Cerebellar nuclear complex (tissue), 1 donor: ENCODE measurements around the gene TGFBI.

Source experiments
- DNase-seq, 2 experiments: peaks; one replicate each; lab custom pipeline; 2025; lab: John Stamatoyannopoulos, UW

TGFBI gene

GRCh38 chr5:136064510-136064909, 35.7 kb downstream of the TGFBI start:
- DNase-seq: no peak

DNA sequence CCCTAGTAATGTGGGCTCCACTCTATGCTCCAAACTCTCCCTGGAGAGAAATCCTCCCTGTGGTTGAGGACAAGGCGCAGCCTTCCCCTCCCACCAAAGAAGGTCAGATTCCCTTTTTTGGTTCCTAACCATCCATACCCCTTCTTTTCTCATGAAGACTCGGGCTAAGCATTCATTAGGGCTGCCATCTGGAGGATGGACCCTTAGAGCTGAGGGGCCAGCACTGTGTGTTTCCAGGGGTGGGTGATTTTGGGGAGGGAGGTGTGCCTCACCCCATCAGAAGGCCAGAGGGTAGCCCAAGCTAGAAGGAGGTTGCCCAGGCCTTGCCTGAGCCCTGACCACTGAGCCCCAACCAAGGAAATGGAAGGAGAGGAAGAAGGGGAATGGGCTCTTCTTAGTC, 36.8 kb downstream of the TGFBI start:
- DNase-seq: no peak

GRCh38 chr5:136066661-136067271, 38.0 kb downstream of the TGFBI start:
- DNase-seq: no peak

- no peak for DNase-seq
Measured at GRCh38 chr5:136067422-136067821, 38.6 kb downstream of the TGFBI start.

GRCh38 chr5:136070486-136071285, 41.9 kb downstream of the TGFBI start:
- DNase-seq: peak; percentile 9 to 15

- no peak for DNase-seq
Measured at GRCh38 chr5:136073714-136074529, 45.1 kb downstream of the TGFBI start.

DNA sequence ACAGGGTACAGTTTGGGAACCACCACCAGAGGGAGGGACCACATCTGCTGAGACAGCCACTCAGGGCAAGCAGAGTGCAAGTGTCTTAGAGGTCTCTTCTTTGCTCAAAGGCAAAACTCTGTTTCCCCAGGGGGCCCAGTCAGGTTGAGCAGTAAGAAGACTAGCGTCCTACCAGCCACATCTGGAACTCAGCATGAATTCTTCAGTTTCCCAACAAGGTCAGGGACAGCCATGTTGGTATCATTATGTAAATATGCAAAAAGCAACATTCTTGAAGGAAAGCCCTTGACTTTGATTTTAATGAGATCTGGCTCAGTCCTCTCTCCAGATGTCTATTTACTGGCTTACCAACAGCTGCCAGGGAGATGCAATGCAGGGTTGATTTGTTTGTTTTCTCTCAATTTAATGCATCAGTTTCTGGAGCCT, 46.7 kb downstream of the TGFBI start:
- DNase-seq: no peak

GRCh38 chr5:136076067-136076466, 47.3 kb downstream of the TGFBI start:
- DNase-seq: no peak

DNA sequence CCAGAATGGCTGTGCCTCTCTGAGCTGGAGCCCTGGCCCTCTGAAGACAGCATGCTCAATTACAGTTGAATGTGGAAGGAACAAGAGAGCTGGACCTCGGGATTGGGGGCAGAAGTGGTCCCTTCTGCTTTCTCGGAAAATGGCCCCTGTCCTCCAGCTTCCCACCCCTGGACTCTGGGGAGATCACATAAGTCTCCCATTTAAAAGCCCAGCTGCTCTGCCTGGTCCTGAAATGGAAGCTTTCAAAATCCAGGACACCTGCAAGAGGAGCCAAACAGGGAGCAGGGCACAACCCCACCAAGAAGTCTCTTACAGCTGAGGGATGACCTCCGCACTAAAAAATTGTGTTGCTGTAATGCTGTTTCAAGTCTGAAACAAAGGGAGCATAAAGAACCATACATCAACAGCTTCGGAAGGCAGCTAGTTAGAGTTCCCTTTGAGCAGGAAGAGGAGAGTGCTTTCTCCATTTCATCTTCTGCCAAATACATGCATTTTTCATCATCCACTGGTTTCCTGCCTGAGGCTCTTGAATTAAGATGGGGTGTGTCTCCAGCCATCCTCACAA, 48.2 kb downstream of the TGFBI start:
- DNase-seq: no peak

DNA sequence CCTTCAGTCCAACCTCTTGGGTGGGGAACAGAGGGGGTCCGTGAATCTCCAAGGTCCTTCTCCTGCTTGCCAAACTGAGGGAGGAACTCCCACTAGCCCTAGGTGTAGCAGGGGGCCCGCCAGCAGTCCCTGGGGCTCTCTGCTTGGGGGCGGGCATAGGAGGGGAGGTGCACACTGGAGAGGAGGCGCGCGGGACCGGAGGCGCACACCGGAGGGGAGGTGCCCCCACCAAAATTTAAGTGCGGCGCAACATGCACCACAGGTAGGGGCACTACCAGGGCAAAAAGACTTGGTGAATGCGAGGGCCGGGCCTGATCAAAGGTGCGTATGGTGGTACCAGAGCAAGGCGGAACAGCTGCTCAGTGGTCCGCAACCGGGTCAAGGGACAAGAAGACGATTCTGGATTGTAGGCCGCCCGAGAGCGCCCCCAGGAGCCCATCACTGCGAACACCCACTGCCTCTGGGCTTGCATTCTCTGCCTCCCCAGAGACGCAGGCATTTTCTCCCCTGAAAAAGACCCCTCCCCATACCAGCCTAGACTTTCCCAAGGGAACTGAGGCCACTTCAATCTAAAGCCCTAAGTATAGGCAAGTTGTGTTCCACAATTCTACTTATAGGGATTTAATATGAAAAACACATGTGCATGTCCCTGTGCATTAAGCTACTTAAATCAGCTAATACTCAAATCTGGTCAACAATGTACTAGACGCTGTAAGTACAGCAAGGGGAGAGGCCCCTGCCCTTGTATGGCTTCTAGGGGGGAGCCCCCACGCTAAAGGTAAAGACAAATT, 50.6 kb downstream of the TGFBI start:
- no peak for DNase-seq

DNA sequence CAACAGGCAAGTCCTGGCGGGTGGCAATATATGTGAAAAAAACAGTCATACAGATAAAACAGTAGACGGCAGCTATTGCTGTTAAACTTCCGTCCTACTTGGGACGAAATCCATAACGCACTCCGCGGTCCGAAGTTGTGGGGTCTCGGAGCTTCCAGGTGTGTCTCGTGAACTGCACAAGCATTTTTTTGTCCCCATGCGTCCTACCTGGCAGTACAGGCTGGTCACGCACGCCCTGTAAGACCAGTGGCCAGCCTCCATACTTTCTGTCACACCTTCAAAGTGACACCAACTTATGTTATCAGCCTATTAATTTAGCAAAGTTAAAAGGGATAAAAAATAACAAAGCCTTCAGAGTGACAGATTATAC, 51.3 kb downstream of the TGFBI start:
- no peak for DNase-seq

DNA sequence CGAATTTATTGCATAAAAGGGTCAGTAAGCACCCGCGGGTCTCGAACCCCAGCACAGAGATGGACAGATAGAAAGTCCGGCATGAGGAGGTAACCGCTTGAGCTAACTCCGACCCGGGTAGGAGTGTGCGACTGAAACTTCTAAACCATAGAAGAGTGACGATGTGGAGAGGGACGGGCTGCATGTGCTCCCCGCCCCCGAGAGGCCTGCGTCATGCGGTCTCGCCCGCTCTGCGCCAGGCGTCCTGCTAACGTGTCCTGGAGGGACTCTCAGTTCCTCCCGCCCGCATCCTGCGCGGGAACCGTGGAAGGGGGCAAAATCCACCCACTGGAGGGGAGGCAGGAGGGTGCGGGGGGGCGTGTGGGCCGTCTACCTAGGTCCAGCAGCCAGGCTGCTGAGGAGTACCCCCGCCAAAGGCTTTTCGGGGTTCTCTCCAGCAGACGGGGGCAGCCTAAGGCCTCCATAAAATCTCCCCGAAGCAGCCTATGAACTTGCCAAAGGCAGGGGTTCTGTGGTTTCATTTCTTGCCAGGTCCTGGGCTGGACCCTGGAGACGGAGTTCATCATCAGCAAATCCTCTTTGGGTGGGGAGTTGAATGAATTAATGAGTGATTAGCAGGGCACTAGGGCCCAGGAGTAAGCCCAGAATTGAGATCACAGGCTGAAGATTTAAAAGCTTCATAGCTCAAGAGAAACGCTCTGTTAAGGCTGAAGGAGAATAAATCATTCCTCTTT, 51.9 kb downstream of the TGFBI start:
- no peak for DNase-seq

- no peak for DNase-seq
Measured at GRCh38 chr5:136081217-136081591, 52.4 kb downstream of the TGFBI start.

DNA sequence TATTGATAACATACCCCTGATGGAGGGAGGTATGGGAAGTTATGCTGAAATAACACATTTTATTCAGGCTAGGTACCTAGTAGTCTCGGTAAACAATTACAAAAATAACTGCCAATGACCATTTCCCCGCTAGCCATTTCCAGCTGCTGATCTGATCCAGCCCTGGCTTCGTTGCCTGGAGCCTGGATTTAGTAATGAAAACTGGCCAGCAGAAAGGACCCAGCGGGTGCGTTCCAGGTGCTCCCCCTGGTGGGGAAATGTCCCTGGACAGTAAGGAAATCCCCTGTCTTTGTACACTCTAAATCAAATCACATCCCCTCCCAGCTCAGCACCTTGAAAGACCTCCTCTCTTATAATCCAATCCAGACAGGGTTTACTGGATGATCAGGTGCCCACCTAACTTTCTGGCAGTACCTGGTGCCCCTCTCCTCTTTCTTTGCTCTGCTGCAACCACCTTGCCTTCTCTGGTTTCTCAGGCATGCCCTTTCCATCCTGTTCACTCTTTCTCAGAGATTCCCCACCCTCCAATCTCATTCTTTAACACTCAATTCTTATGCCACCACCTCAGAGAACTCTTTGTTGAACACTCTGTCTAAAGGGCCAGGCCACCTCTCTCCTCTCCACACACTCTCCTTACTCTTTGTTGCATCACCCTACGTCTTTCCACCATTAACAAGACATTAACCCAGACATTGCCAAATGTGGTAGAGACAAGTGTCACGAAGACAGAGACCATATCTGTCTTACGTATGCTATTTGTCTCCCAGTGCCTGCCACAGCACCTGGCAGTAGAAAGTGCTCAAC, 53.8 kb downstream of the TGFBI start:
- no peak for DNase-seq

DNA sequence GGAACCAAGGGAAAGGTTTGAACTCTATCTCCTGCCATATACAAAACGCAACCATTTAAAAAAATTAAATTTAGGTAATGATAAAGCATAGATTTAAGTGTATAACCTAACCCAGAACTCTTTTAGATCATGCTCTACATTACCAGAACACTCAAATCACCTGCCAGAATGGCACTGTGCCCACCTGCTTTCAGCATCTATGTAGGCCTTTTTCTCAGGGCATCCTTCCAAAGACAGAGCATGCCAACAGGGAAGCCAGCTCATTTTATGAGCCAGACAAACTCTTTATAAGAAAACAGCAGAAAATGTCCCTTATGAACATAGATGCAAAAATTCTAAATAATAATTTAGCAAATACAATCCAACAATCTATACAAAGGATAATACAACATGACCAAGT, 55.9 kb downstream of the TGFBI start:
- peak in 1 of 2 experiments; percentile 38 for DNase-seq

DNA sequence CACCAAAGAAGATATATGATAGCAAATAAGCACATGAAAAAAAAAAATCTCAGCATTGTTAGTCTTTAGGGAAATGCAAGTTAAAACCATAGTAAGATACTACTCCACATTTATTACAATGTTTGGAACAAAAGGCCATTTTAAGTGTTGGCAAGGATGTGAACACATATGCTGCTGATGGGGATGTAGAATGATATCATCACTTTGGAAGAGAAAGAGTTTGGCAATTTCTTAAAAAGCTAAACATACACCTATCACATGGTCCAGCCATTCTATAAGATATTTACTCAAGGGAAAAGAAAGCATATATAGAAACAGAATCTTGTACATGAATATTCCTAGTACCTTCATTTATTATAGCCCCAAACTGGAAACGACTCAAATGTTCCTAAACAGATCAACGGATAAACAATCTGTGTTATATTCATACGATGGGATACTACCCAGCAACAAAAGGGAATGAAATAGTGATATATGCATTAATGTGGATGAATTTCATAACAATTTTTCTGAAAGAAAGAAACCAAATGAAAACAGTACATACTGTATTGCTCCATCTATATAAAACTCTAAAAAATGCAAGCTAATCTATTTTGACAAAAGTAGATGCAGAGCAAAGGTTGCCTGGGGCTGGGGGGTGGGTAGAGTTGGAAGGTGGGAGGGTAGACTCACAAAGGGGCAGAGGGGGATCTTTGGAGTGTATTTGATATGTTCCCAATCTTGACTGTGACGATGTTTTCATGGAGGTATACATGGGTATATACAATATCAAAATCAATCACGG, 58.2 kb downstream of the TGFBI start:
- DNase-seq: no peak

DNA sequence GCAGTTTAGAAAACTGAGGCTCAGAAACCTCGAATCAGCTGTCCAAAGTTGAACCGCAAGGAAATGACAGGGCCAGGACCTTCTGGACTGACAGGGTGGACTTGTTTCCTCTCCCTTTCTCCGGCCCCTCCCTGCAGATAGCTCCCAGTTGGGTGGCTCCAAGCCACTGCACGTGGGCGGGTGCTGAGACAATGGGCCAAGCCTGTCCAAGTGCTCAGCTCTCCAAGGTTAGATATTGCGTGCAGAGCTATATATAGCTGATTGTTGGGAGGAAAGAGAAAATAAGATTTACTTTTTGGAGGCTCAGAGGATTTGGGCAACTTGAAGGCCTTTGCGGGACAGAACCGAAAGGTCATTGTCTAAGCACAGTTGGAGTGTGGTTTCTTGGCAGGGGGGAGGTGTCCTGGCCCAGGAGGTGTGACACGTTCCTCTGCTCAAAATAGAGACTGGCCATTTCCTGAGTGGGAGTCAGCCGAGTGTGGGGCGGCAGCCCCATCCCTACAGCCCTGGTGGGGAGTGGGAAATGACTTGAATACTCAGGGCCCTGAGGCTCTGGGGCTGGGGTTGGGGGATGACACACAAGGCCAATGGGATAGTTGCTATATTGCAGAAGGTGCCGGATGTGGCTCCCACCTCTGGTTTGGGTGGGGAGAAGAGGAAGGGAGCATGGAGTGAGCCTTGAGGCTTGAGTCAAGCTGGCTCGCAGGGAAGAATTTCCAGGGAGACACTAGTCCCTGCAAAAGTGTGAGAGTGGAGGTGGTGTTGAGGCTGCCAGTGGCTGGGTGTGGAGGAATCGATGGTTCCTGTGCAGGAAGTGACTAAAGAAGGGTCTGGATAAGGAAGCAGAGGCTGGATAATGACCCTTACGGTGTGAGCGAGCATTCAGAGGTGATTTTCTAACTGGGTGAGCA, 59.4 kb downstream of the TGFBI start:
- no peak for DNase-seq

DNA sequence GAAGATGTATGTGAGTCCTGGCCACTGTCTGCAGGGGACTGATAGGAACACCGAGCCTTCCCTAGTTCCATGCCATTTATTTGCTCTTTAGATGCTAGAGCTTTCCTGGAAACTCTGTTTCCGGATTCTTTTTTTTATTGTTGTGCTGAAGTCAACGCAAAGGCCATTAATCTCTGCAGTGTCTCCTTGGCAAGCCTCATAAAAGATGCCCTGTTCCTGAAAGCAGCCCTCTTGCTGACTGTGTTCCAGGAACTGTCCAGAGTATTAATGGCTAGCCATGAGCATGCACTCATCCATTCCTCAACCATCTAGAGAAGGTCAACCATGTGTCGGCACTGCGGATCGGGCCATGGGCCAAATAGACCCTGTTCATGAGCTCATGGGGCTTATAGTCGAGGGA, 61.0 kb downstream of the TGFBI start:
- no peak for DNase-seq
